ENCODE results near the gene KCTD12.

DNA sequence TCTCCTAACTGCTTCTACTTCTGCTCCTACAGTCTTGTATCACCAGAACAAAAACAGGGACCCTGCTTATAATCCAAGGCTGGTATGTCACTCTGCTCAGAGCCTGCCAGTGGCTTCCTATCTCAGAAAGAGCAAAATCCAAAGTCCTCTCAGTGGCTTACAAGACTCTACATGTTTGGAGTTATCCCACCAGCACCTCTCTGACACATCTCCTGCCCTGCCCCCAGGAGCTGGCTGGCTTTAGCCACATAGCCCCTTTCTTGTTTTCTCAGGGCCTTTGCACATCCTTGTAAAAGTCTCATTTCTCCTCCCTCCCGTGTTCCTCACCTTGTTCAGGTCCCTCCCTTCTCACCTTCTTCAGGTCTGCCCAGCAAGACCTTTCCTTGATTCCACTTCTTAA, 2.2 kb upstream of the KCTD12 start:
- TF ChIP-seq, protein P1, sequence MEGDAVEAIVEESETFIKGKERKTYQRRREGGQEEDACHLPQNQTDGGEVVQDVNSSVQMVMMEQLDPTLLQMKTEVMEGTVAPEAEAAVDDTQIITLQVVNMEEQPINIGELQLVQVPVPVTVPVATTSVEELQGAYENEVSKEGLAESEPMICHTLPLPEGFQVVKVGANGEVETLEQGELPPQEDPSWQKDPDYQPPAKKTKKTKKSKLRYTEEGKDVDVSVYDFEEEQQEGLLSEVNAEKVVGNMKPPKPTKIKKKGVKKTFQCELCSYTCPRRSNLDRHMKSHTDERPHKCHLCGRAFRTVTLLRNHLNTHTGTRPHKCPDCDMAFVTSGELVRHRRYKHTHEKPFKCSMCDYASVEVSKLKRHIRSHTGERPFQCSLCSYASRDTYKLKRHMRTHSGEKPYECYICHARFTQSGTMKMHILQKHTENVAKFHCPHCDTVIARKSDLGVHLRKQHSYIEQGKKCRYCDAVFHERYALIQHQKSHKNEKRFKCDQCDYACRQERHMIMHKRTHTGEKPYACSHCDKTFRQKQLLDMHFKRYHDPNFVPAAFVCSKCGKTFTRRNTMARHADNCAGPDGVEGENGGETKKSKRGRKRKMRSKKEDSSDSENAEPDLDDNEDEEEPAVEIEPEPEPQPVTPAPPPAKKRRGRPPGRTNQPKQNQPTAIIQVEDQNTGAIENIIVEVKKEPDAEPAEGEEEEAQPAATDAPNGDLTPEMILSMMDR (optimal IDR thresholded peaks at IDR 0.05 in 1 of 3, IDR thresholded peaks at IDR 0.05 in 1 of 3, conservative IDR thresholded peaks at IDR 0.05 in 1 of 3; ENCODE audit: extremely low read depth in 1 of 3, insufficient read depth in 2 of 3, low read length in 3 of 3) = no peak
- no peak for TF ChIP-seq EZH2 (IDR thresholded peaks at IDR 0.05; ENCODE audit: low read length)
